GM23338 (cell line): ENCODE measurements around the gene SMAD3. TPM values are rescaled to one million over a fixed set of nuclear protein-coding genes. Genes with fewer than 3 reads are reported as not detected.
A peak's percentile ranks its signal among the peaks of the same experiment; 100 is the strongest.

Source experiments
- ATAC-seq: fragments of 200-7000 bp; cut with Tn5 transposase; 3 replicates; pipeline ENCODE4 v1.9.1; 2020
- DNase-seq: peaks from one replicate; pipeline ENCODE4 v3.0.0-alpha.2; 2015; ENCODE audit warnings: low spot score
- H2AFZ ChIP-seq: fragments of 200-600 bp; sonication (generic); 2 replicates; pipeline ENCODE4 v1.8.0; 2016; ENCODE audit warnings: antibody characterized with exemption, mild to moderate bottlenecking, moderate library complexity
- H3F3A ChIP-seq: fragments of 200-600 bp; sonication (generic); replicated peaks from 2 replicates; pipeline ENCODE4 v1.8.0; 2017; ENCODE audit warnings: antibody characterized with exemption, mixed run types, low read depth
- H3K27ac ChIP-seq: fragments of 200-600 bp; sonication (generic); 2 replicates; pipeline ENCODE4 v1.6.1; 2016; ENCODE audit warnings: low read depth
- H3K27me3 ChIP-seq: fragments of 200-600 bp; sonication (generic); 2 replicates; pipeline ENCODE4 v1.8.0; 2016; ENCODE audit warnings: mild to moderate bottlenecking, mixed run types, moderate library complexity; ENCODE audit not compliant: insufficient read depth
- H3K36me3 ChIP-seq: fragments of 200-600 bp; sonication (generic); 2 replicates; pipeline ENCODE4 v1.8.0; 2016; ENCODE audit warnings: mild to moderate bottlenecking; ENCODE audit not compliant: insufficient read depth
- H3K4me1 ChIP-seq: fragments of 200-600 bp; sonication (generic); 2 replicates; pipeline ENCODE4 v1.8.0; 2016; ENCODE audit warnings: mild to moderate bottlenecking, moderate library complexity; ENCODE audit not compliant: insufficient read depth
- H3K4me2 ChIP-seq: fragments of 200-600 bp; sonication (generic); 2 replicates; pipeline ENCODE4 v1.7.1; 2017; ENCODE audit warnings: mixed run types
- H3K4me3 ChIP-seq: fragments of 200-600 bp; sonication (generic); 2 replicates; pipeline ENCODE4 v1.6.1; 2016; ENCODE audit warnings: mixed run types
- H3K79me2 ChIP-seq: fragments of 200-600 bp; sonication (generic); replicated peaks from 2 replicates; pipeline ENCODE4 v1.8.0; 2017; ENCODE audit warnings: mild to moderate bottlenecking; ENCODE audit not compliant: insufficient read depth
- H3K9me2 ChIP-seq: fragments of 200-600 bp; sonication (generic); 2 replicates; pipeline ENCODE4 v1.8.0; 2017; ENCODE audit not compliant: insufficient read depth
- H4K20me1 ChIP-seq: fragments of 200-600 bp; sonication (generic); replicated peaks from 2 replicates; pipeline ENCODE4 v1.8.0; 2017; ENCODE audit warnings: mild to moderate bottlenecking; ENCODE audit not compliant: insufficient read depth
- H3K27ac Mint-ChIP-seq: 2 replicates; pipeline ENCODE4 v1.8.0; 2020; ENCODE audit warnings: inconsistent platforms, mild to moderate bottlenecking, moderate library complexity, mixed read lengths
- H3K27me3 Mint-ChIP-seq: 3 replicates; pipeline ENCODE4 v1.8.0; 2022; ENCODE audit warnings: low read depth, mild to moderate bottlenecking, moderate library complexity, mixed read lengths, inconsistent platforms; ENCODE audit not compliant: insufficient read depth, poor library complexity
- H3K36me3 Mint-ChIP-seq: 3 replicates; pipeline ENCODE4 v1.8.0; 2021; ENCODE audit warnings: low read depth, mild to moderate bottlenecking, inconsistent platforms, moderate library complexity, mixed read lengths
- H3K4me1 Mint-ChIP-seq: 3 replicates; pipeline ENCODE4 v1.8.0; 2020; ENCODE audit warnings: mild to moderate bottlenecking, inconsistent platforms, mixed read lengths
- H3K4me3 Mint-ChIP-seq: 3 replicates; pipeline ENCODE4 v1.8.0; 2021; ENCODE audit warnings: moderate library complexity, mild to moderate bottlenecking, inconsistent platforms, mixed read lengths
- H3K9me3 Mint-ChIP-seq: 3 replicates; pipeline ENCODE4 v1.8.0; 2020; ENCODE audit warnings: moderate library complexity, mild to moderate bottlenecking, inconsistent platforms, mixed read lengths
- CREB1 ChIP-seq: fragments of 250-450 bp; sonication (Bioruptor Pico); IDR thresholded peaks from 2 replicates; pipeline ENCODE4 v1.5.0; 2020; ENCODE audit warnings: low read depth, mild to moderate bottlenecking, moderate library complexity
- EZH2 ChIP-seq: fragments of 200-600 bp; sonication (generic); IDR thresholded peaks from one replicate; pipeline ENCODE4 v1.8.0; 2017; ENCODE audit warnings: antibody characterized with exemption, mild to moderate bottlenecking, low read depth; ENCODE audit not compliant: unreplicated experiment
- NANOG ChIP-seq: IDR thresholded peaks from 2 replicates; pipeline ENCODE4 v1.6.1; 2016; ENCODE audit warnings: antibody characterized with exemption, borderline replicate concordance
- STAT1 ChIP-seq: IDR thresholded peaks from one replicate; pipeline ENCODE4 v1.6.1; 2016; ENCODE audit warnings: antibody characterized with exemption; ENCODE audit not compliant: unreplicated experiment
- ZNF114 ChIP-seq: fragments of 250-450 bp; sonication (Bioruptor Pico); IDR thresholded peaks from 2 replicates; pipeline ENCODE4 v1.5.0; 2020; ENCODE audit warnings: mild to moderate bottlenecking, moderate library complexity
- ZNF331 ChIP-seq: fragments of 250-450 bp; sonication (Bioruptor Pico); IDR thresholded peaks from 2 replicates; pipeline ENCODE4 v1.5.0; 2020; ENCODE audit warnings: low read depth, mild to moderate bottlenecking, moderate library complexity
- polyA plus RNA-seq: library from polyadenylated mRNA; unstranded; fragments of >200 nt; fragmentation: Nextera tagmentation; extraction: Ambion mirVana; gene quantifications from 2 replicates; pipeline ENCODE4 v1.2.1, GENCODE V29; 2016
- total RNA-seq: library from RNA; depleted of rRNA; stranded (reverse); fragments of >200 nt; shearing (Covaris generic); gene quantifications from 2 replicates; pipeline ENCODE4 v1.2.3, GENCODE V29; 2014
- TF ChIP-seq, protein P1 (sequence below): IDR thresholded peaks from 2 replicates; pipeline ENCODE4 v1.6.1; 2016; ENCODE audit warnings: antibody characterized with exemption
- TF ChIP-seq, protein P2 (sequence below): IDR thresholded peaks from one replicate; pipeline ENCODE4 v1.6.1; 2018; ENCODE audit warnings: antibody characterized with exemption; ENCODE audit not compliant: unreplicated experiment
- TF ChIP-seq, protein P3 (sequence below): fragments of 250-450 bp; sonication (Bioruptor Pico); IDR thresholded peaks from 2 replicates; pipeline ENCODE4 v1.5.0; 2020; ENCODE audit warnings: mild to moderate bottlenecking, moderate library complexity

SMAD3 gene
- total and polyA plus RNA-seq, 2 experiments from 2014 or later: 4.9 to 11.6 TPM

DNA sequence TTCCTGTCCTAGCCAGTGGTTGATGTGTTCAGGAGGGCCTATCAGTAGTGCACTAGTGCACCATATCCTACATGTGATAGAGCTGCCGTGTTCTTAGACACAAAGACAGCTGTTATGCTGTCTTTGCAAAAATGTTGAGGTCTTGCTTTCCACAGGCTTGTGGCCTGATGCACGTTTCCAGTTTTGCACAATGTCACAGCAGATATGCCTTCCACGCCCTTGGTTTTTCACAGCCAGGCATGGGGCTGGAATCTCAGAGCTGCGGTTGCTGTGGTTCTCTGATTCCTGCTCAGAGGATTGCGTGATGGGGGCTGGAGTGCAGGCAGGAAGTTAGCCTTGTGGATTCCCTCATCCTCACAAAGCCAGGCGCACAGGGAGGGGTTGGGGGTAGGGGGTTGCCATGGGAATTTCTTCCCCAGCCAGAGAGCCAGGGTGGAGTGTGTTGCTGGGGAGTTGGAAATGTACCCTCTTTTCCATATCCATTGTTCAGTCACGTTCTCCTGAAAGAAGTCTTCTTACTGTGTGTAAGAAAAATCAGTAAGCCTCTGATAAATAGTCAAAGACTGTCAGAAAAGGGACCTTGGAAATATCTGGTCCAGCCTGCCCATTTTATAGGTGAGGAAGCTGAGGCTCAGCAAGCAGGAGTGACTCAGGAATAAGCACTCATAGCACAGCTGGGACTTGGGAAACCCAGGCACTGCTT, 79.4 kb downstream of the SMAD3 start:
- Histone ChIP-seq H3K36me3 (no peaks in the 10 kb centered on the region), H2AFZ (no peak overlapping the region), H3F3A (peaks cover 19% of the 10 kb centered on the region), H3K9me2 (no peaks in the 10 kb centered on the region), H3K4me1 (peaks cover 70% of the 10 kb centered on the region), H3K27me3 (0 out of 2 replicates have a peak, but pooled peaks cover 4% of the 10 kb centered on the region), H3K4me2 (peak overlapping the region; percentile 66), H3K79me2 (peaks cover 27% of the 10 kb centered on the region), H3K4me3 (no peak overlapping the region), H3K27ac (peak overlapping the region; percentile 58), H4K20me1 (no peaks in the 10 kb centered on the region)
- DNase-seq (peak; percentile 78), ATAC-seq (peak; percentile 39)
- TF ChIP-seq, protein P1, sequence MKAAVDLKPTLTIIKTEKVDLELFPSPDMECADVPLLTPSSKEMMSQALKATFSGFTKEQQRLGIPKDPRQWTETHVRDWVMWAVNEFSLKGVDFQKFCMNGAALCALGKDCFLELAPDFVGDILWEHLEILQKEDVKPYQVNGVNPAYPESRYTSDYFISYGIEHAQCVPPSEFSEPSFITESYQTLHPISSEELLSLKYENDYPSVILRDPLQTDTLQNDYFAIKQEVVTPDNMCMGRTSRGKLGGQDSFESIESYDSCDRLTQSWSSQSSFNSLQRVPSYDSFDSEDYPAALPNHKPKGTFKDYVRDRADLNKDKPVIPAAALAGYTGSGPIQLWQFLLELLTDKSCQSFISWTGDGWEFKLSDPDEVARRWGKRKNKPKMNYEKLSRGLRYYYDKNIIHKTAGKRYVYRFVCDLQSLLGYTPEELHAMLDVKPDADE: peak; percentile 29; the same call in 1 of the 2 replicates
- TF ChIP-seq ZNF114 (CRISPR knock-in tag): no peak
- H3K27ac Mint-ChIP-seq: peak overlapping the region; percentile 61; the same call in 1 of the 2 replicates
- peak overlapping the region; percentile 17; the same call in 1 of the 3 replicates for H3K4me3 Mint-ChIP-seq
- peaks cover 89% of the 10 kb centered on the region for H3K4me1 Mint-ChIP-seq
- no peaks in the 10 kb centered on the region for H3K36me3 Mint-ChIP-seq
- H3K27me3 Mint-ChIP-seq: peaks cover 13% of the 10 kb centered on the region
- H3K9me3 Mint-ChIP-seq: no peaks in the 10 kb centered on the region

DNA sequence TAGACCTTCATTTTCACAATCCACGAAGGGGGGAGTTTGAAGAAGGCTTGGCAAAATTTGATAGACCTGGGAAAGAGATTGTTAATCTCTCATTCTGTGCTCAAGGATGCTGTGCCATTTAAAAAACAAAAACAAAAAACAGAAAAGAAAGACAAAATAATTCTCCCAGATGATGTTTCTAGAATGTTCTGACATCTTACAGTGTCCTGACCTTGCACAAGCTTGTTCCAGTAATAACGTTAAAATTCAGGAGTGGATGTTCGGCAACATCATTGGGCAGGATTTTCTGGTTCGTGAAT, 79.9 kb downstream of the SMAD3 start:
- H2AFZ ChIP-seq: no peak overlapping the region
- H3K9me2 ChIP-seq: no peaks in the 10 kb centered on the region
- H3K4me3 ChIP-seq: no peak overlapping the region
- H3K4me2 ChIP-seq: peak overlapping the region; percentile 50
- peak overlapping the region; percentile 58; the same call in 1 of the 2 replicates for H3K27ac ChIP-seq
- H3F3A ChIP-seq: peaks cover 22% of the 10 kb centered on the region
- H3K36me3 ChIP-seq: no peaks in the 10 kb centered on the region
- Mint-ChIP-seq H3K4me3 (no peak overlapping the region), H3K27me3 (peaks cover 13% of the 10 kb centered on the region), H3K4me1 (peaks cover 90% of the 10 kb centered on the region), H3K36me3 (no peaks in the 10 kb centered on the region), H3K9me3 (no peaks in the 10 kb centered on the region), H3K27ac (peak overlapping the region; percentile 61)
- peaks cover 22% of the 10 kb centered on the region for H3K79me2 ChIP-seq
- H4K20me1 ChIP-seq: no peaks in the 10 kb centered on the region
- H3K4me1 ChIP-seq: peaks cover 70% of the 10 kb centered on the region
- TF ChIP-seq ZNF331 (CRISPR knock-in tag): no peak
- TF ChIP-seq CREB1 (CRISPR knock-in tag): no peak
- TF ChIP-seq, protein P2, sequence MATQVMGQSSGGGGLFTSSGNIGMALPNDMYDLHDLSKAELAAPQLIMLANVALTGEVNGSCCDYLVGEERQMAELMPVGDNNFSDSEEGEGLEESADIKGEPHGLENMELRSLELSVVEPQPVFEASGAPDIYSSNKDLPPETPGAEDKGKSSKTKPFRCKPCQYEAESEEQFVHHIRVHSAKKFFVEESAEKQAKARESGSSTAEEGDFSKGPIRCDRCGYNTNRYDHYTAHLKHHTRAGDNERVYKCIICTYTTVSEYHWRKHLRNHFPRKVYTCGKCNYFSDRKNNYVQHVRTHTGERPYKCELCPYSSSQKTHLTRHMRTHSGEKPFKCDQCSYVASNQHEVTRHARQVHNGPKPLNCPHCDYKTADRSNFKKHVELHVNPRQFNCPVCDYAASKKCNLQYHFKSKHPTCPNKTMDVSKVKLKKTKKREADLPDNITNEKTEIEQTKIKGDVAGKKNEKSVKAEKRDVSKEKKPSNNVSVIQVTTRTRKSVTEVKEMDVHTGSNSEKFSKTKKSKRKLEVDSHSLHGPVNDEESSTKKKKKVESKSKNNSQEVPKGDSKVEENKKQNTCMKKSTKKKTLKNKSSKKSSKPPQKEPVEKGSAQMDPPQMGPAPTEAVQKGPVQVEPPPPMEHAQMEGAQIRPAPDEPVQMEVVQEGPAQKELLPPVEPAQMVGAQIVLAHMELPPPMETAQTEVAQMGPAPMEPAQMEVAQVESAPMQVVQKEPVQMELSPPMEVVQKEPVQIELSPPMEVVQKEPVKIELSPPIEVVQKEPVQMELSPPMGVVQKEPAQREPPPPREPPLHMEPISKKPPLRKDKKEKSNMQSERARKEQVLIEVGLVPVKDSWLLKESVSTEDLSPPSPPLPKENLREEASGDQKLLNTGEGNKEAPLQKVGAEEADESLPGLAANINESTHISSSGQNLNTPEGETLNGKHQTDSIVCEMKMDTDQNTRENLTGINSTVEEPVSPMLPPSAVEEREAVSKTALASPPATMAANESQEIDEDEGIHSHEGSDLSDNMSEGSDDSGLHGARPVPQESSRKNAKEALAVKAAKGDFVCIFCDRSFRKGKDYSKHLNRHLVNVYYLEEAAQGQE: no peak
- no peak for TF ChIP-seq STAT1
- TF ChIP-seq NANOG: no peak
- no peak for TF ChIP-seq EZH2
- TF ChIP-seq, protein P3, sequence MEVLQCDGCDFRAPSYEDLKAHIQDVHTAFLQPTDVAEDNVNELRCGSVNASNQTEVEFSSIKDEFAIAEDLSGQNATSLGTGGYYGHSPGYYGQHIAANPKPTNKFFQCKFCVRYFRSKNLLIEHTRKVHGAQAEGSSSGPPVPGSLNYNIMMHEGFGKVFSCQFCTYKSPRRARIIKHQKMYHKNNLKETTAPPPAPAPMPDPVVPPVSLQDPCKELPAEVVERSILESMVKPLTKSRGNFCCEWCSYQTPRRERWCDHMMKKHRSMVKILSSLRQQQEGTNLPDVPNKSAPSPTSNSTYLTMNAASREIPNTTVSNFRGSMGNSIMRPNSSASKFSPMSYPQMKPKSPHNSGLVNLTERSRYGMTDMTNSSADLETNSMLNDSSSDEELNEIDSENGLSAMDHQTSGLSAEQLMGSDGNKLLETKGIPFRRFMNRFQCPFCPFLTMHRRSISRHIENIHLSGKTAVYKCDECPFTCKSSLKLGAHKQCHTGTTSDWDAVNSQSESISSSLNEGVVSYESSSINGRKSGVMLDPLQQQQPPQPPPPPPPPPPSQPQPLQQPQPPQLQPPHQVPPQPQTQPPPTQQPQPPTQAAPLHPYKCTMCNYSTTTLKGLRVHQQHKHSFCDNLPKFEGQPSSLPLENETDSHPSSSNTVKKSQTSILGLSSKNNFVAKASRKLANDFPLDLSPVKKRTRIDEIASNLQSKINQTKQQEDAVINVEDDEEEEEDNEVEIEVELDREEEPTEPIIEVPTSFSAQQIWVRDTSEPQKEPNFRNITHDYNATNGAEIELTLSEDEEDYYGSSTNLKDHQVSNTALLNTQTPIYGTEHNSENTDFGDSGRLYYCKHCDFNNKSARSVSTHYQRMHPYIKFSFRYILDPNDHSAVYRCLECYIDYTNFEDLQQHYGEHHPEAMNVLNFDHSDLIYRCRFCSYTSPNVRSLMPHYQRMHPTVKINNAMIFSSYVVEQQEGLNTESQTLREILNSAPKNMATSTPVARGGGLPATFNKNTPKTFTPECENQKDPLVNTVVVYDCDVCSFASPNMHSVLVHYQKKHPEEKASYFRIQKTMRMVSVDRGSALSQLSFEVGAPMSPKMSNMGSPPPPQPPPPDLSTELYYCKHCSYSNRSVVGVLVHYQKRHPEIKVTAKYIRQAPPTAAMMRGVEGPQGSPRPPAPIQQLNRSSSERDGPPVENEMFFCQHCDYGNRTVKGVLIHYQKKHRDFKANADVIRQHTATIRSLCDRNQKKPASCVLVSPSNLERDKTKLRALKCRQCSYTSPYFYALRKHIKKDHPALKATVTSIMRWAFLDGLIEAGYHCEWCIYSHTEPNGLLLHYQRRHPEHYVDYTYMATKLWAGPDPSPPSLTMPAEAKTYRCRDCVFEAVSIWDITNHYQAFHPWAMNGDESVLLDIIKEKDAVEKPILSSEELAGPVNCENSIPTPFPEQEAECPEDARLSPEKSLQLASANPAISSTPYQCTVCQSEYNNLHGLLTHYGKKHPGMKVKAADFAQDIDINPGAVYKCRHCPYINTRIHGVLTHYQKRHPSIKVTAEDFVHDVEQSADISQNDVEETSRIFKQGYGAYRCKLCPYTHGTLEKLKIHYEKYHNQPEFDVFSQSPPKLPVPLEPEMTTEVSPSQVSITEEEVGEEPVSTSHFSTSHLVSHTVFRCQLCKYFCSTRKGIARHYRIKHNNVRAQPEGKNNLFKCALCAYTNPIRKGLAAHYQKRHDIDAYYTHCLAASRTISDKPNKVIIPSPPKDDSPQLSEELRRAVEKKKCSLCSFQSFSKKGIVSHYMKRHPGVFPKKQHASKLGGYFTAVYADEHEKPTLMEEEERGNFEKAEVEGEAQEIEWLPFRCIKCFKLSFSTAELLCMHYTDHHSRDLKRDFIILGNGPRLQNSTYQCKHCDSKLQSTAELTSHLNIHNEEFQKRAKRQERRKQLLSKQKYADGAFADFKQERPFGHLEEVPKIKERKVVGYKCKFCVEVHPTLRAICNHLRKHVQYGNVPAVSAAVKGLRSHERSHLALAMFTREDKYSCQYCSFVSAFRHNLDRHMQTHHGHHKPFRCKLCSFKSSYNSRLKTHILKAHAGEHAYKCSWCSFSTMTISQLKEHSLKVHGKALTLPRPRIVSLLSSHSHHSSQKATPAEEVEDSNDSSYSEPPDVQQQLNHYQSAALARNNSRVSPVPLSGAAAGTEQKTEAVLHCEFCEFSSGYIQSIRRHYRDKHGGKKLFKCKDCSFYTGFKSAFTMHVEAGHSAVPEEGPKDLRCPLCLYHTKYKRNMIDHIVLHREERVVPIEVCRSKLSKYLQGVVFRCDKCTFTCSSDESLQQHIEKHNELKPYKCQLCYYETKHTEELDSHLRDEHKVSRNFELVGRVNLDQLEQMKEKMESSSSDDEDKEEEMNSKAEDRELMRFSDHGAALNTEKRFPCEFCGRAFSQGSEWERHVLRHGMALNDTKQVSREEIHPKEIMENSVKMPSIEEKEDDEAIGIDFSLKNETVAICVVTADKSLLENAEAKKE (CRISPR knock-in tag): no peak
- no peak for ATAC-seq
- H3K27me3 ChIP-seq: 0 out of 2 replicates have a peak, but pooled peaks cover 4% of the 10 kb centered on the region
- no peak for DNase-seq
